Mucosa of gallbladder (tissue), 1 donor: Measurements from ENCODE around the gene PREB. TPM values are rescaled to one million over a fixed set of nuclear protein-coding genes. Genes with fewer than 3 reads are reported as not detected.
"Not testable (repeated sequence)": the region's sequence is repeated elsewhere in the genome, so short reads cannot be mapped to it uniquely, and the experiment has no call there.

ENCODE experiments used
- DNase-seq: peaks from one replicate; pipeline ENCODE4 v3.0.0-alpha.2; 2020; ENCODE audit warnings: low spot score
- total RNA-seq: library from RNA; stranded (reverse); gene quantifications from one replicate; pipeline ENCODE4 v1.2.1, GENCODE V29; 2021
- donor health status: DM: no; HTN: no; CAD: no.

The PREB gene, protein sequence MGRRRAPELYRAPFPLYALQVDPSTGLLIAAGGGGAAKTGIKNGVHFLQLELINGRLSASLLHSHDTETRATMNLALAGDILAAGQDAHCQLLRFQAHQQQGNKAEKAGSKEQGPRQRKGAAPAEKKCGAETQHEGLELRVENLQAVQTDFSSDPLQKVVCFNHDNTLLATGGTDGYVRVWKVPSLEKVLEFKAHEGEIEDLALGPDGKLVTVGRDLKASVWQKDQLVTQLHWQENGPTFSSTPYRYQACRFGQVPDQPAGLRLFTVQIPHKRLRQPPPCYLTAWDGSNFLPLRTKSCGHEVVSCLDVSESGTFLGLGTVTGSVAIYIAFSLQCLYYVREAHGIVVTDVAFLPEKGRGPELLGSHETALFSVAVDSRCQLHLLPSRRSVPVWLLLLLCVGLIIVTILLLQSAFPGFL
- 51.3 TPM for total RNA-seq

DNA sequence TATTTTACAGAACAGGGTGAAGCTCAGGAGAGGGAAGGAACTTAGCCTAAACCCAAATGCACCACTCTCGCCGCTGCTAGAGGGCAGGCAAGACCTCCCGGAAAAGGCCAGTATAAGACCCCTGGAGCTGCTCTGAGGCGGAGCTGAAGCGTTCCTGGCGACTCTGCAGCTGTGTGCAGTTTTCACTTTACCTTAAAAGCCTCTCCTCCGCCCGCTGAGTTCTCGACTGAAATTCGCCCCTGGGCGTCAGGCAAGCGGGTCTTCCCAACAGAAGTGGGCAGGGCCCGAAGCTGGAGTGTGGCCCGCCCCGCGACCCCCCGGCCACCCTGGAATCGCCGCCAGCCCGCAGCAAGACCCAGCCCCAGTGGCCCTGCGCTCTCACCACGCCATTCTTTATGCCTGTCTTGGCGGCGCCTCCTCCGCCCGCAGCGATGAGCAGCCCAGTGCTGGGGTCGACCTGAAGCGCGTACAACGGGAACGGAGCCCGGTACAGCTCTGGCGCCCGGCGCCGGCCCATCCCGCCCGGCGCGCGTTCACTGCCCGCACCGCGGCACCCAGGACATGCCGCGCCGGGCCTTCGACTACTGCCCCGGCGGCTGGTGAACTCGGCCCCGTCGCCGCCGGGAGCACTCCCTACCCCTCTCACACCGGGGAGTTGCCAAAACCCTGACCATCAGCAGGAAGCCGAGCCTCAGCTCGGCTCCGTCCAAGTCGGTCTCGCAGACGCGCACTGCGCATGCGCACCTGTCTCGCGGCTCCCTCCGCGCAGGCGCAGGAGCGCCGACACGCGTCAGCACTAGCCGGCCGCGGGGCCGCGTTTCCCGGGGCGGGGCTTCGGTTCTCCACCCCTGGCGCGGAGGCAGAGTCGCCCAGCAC, at the start of gene PREB:
Gene PREB (minus strand): TSS at position 732 of the 876 bp plus-strand sequence. CDS start 215 bp downstream, at position 517.
- peak; percentile 97 for DNase-seq

DNA sequence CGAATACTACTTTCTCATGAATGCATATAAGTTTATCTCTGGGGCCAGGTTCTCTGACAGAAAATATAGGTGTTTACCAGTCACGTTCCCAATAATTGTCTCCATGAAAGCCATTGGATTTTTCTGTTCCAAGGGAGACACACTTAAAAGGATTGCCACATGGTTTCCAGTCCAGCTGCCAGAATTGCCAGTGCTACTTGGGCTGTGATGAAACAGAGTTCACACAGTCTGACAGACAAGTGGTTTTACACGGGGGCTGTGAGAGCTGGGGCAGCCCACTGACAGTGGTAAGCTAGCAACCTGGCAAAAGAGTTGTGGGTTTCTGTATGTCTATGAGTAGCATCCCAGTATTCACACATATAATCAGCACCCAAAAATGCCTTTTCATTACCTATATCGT, 49.7 kb upstream of the PREB start:
- DNase-seq = no peak

DNA sequence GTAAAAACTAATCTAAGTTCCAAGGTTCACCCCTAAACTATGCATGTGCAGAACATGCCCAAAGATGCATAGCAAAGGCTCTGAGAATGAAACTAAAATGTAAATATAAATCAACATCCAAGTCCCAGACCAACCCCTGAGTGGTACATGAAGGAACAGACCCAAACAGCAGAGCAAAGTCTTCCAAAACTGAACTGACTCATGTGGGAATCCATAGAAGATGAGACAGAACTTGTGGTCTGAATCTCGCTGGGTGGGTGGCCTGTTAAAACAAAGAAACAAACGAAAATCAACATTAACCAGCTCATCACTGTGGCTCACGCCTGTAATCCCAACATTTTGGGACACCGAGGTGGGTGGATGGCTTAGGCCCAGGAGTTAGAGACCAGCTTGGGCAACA, 47.9 kb upstream of the PREB start:
- no peak for DNase-seq

DNA sequence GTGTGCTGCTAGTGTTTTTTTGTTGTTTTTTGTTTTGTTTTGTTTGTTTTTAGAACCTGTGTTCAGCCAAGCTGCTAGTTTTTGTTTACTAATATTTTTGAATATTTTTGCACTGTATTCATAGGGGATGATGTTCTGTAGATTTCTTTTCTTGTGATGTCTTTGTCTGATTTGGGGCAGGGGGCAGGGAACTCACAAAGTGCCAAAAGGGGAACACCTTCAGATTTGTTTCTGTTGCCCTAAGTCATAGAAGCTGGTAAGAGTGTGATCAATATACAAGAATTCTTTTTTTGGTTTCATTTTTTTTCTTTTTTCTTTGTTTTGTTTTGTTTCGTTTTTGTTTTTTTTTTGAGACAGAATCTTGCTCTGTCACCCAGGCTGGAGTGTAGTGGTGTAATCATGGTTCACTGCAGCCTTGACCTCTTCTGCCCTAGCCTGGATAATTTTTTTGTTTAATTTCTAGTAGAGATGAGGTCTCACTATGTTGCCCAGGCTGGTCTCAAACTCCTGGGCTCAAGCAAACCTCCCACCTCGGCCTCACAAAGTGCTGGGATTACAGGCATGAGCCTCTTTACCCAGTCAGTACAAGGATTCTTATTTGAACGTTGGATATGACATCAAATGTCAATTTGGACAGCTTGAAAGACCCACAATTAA, 45.0 kb upstream of the PREB start:
- no peak for DNase-seq

DNA sequence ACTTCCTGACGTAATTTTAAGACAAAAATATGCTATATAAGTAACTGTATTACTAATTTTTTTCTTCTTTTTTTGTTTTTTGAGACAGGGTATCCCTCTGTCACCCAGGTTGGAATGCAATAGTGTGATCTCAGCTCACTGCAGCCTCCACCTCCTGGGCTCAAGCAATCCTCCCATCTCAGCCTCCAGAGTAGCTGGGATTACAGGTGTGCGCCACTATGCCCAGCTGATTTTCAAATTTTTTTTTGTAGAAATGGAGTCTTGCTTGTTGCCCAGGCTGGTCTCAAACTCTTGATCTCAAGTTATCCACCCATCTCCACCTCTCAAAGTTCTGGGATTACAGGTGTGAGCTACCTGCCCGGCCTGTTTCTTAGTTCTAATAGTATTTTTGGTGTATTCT, 44.0 kb upstream of the PREB start:
- DNase-seq = no peak

DNA sequence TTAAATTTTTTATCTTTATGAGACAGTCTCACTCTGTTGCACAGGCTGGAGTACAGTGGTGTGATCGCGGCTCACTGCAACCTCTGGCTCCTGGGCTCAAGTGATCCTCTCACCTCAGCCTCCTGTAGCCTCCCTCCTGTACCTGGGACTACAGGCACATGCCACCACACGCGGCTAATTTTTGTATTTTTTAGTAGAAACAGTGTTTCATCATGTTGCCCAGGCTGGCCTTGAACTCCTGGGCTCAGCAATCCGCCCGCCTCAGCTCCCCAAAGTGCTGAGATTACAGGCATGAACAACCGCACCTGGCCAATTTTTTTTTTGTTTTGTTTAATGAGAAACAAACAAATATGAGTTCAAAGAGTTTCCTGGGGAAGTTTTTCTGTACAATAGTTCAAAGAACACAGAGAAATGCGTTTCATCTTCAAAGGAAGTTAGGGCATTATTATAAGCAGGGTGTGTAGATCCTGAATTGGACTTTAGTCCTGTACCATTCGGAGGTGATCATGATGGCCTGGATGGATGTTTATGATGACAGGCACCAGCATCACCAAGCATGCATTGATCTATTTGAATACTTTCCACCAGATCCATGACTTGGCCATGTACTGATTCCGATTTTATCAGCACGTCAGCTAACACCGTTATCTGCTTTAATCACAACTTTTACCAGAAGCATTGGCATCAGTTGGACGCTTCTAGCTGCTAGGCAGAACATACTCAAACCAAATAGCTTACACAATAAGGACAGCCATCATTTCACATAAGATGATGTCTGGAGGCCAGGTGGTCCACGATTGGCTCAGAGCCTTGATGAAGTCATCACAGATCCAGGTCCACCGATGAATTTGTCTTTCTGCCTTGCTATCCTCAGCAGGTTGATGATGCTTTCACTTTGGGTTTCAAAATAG, 43.3 kb upstream of the PREB start:
- no peak for DNase-seq

DNA sequence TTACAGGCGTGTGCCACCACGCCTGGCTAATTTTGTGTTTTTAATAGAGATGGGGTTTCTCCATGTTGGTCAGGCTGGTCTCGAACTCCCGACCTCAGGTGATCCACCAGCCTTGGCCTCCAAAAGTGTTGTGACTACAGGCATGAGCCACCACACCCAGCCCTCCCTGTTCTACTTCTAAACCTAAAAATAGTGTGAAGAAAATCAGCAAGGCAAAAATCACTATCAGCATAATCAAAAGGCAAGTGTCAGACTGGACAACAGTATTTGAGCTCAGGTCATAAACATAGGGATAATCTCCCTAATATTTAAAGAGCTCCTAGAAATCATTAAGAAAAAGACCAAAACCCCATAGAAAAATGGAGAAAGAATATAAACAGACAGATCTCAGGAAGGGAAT, 41.3 kb upstream of the PREB start:
- not testable (repeated sequence) for DNase-seq

DNA sequence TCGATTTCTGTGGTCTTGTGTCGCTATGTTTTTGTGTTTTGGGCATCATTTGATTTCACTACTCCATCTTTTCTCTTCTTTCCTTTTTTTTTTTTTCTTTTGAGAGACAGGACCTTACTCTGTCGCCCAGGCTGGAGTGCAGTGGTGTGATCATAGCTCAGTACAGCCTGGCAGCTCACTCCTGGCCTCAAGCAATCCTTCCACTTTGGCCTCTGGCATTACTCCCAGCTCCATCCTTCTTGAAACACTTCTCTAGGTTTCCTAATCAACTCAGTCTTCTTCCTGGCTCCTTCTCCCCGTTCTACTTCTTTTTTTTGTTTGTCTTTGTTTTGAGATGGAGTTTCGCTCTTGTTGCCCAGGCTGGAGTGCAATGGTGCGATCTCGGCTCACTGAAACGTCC, 40.9 kb upstream of the PREB start:
- no peak for DNase-seq

DNA sequence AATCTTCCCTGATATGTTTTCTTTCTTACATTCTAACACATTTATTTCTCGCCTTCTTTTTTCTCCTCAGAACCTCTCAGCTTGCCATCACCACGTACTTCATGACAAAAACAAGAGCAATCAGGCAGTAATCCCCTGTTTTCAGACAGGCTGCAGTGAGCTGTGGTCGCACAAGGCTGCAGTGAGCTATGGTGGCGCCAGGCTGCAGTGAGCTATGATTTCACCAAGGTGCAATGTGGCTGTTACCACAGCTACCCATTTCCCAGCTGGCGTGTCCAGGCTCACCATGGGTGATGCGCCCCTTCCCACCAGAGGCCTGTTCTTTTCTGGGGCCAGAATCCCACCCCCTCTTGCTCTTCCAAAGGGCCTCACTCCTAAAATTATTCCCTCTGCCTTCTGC, 40.2 kb upstream of the PREB start:
- no peak for DNase-seq

DNA sequence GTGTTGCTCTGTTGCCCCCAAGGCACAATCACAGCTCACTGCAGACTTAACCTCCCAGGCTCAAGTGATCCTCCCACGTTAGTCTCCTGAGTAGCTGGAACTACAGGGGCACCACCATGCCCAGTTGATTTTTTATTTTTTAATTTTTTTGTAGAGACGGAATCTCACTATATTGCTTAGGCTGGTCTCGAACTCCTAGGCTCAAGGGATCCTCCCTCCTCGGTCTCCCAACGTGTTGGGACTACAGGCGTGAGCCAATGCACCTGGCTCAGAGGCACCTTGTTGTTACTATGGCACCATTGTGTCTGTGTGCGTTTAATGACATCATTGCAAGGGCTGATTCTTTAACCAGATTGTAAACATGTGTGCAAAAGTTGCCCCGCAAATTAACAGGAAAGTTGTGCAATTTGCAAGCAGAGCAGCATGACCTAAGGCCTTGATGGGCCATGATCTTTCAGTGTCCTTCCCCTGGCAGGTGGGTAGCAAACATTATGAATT, 37.0 kb upstream of the PREB start:
- no peak for DNase-seq

DNA sequence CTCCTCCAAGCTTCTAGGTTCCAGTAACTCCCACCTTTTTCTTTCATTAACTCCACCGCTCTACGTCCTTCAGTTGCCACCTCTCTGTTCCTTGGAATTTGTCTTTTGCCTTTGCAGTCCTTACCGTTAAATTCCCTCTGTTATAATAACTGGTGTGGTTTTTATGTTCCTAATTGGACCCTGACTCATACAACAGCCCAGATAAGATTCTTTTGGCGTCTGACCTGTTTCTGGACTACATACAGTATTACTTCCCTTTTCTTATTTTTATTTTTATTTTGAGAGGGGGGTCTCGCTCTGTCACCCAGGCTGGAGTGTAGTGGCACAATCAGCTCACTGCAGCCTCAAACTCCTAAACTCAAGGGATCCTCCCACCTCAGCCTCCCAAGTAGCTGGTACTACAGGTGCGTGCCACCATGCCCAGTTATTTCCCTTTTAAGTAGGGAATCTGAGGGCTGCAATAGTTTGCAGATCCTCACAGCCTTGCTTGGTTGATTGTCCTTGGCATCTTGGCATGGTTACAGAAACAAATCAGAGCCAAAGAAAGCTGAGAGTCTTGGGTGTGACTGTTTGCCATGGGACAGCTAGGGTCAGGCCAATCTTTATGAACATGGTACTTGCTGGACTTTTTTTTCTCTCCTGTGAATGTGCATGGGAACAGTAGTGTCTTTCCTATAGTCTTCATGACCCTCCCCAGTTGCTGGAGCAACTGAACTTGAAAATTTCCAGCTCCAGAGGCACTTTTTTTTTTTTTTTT, 36.3 kb upstream of the PREB start:
- no peak for DNase-seq

DNA sequence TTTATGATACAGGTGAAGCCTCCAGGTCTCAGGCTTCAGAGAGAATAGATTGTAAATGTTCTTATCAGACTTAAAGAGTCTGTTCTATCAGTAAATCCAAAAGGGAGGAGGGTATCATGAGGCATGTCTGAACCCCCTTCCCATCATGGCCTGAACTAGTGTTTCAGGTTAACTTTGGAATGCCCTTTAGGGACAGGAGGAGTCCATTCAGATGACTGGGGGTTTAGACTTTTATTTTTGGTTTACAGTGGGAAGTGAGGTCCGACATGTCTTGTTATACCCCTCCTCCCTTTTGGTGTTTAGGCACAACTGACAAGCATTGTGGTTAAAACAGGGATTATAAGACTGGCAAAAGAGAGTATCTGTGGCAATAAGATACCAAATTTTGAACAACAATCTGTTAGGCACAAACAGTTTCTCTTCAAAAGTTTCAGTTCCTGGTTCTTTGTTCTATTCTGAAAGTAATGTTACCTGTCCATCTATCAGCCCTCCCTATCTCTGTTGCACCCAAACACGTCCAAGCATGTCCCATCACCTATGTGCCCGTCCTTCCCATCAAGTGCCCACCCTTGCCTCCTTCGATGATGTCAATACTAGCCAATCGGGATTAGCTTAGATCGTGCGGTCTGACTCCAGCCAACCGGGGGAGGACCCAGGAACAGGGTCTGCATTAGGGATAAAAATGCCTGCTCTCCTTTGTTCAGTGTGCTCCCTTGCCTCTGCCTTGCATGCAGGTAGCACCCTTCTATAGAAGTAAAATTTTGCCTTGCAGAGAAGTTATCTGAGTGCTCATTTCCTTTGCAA, 30.7 kb upstream of the PREB start:
- DNase-seq = no peak

DNA sequence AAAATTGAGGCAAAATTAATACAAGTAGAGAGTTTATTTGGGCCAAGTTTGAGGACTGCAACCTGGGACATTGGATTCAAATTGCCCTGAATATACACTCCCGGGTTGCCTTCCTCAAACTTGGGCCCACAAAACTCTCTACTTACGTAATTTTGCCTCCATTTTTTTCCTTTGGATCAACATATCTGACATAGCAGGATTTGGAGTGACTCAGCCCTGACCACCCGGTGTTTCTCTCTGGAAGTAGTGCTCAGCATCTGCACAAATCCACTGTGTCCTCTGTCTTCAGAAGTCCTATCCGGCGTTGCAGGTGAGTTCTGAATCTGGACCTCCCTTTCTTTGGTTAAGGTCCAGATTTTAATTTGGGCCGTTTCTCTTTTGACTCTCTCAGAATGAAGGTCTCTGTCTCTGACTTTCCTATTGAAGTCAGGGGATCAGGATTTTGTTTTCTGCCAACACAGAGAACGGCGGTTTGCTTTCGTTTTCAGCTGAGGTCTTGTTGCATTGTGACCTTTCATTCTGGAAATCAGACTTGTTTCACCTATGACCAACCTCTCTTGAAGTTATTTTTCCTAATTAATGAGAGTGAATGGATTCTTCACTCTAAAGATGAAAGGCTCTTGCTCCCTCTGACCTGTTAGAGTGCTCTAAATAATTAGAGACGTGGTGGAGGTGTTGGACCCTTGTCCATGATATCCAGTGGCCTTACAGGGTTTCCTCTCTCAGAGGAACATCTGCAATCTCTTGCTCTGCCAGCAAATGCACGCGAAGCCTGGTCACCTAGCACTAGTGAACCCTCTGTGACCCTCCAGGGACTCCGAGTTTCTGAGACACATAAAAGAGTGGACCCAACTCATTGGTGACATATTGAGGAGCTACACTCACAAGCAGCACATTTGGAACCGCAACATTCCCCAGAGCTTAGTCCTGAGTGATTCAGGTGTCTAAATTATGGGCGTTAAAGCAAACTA, 28.0 kb upstream of the PREB start:
- DNase-seq = no peak

DNA sequence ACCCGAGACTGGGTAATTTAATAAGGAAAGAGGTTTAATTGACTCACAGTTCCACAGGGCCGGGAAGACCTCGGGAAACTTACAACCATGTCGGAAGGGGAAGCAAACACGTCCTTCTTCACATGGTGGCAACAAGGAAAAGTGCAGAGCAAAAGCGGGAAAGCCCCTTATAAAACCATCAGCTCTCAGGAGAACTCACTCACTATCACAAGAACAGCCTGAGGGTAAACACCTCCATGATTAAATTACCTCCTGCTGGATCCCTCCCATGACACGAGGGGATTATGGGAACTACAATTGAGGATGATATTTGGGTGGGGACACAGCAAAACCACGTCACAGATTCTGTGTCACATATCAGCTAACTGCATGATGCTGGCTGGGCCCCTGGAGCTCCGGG, 25.8 kb upstream of the PREB start:
- no peak for DNase-seq

DNA sequence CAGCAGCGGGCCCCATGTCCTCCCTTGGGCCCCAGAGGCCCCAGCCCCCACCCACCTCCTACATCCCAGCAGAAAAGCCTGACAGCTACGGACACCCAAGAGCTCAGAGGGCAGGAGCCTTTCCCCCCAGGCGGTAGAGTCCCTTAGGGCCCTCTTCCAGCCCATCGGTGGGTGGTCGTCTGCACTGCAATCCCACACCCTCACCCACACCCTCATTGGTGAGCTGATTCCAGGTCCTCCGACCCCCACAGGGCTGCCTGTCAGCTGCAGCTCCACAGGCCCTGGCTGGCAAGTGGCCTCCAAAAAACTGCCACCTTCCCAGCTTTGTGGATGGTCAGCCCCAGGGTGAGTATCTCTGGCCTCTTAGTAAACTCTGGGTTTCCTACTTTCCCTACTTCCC, 24.8 kb upstream of the PREB start:
- no peak for DNase-seq

DNA sequence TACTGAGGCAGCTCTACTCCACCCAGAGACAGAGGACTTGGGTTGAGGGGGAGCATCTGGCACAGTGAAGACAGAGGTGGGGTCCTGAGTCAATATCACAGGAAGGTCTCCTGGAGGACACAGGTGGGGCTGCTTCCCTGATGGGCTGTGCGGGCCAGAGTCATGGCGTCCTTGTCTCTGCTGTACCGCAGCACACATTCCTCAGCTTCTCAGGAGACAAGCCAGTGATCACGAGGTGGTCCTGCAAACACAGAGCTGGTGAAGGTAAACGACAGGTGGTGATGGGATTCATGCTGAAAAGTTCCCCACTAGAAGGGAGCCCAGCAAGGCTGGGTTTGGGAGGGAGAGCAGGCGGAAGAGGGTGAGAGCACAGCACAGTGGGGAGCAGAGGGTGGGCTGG, 24.0 kb upstream of the PREB start:
- DNase-seq = no peak

DNA sequence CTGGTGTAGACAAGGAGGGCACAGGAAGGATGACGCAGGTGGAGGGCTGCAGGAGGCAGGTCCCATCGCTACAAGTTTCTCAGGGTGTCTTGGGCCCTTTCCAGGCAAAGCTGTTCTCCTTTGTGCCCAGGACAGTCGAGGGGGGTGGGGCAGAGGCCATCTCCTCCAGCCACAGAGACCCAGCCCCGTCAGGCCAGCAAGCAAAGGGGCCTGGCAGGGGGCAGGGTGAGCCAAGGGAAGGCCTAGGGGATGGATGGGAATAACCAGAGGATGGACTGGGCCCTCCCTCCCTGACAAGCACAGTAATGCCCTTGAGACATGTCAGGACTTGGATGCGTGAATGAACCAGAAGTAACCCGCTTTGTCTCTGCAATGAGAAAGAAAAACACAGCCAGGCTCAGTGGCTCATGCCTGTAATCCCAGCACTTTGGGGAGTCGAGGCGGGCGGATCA, 20.7 kb upstream of the PREB start:
- no peak for DNase-seq

DNA sequence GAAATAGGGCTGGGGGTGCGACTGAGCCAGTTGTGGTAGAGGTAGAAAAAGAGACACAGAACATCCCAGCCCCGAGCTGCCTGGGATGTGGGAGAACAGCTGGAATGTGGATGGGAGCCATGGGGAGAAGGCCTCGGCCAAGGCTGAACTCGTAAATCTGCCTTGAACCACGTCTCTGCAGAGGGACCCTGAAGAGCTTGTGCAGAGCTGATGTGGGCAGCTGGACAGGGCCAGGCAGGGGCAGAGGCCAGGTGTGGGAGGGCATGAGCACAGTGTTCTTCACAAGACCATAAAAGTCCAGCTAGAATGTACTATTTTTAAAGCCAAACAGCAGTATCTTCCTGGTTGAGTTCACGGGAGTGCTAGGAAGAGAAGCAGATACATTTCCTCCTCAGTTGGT, 20.1 kb upstream of the PREB start:
- DNase-seq = no peak
